SK-N-SH (cell line): Measurements from ENCODE around the gene ZNF182. TPM values are rescaled to one million over a fixed set of nuclear protein-coding genes. Genes with fewer than 3 reads are reported as not detected.

ENCODE experiments used
- CTCF ChIA-PET: fragments of 300-600, 350-600 bp; formaldehyde crosslinking; extraction: SDS; loops from one replicate; lab custom pipeline; 2021; lab: Yijun Ruan, JAX
- POLR2A ChIA-PET: fragments of 350-600 bp; sonication (Branson Sonifier 250); formaldehyde crosslinking; extraction: SDS; loops from one replicate; lab custom pipeline; 2020; ENCODE audit warnings: antibody characterized with exemption, inconsistent platforms; lab: Yijun Ruan, JAX
- DNase-seq: peaks from one replicate; pipeline ENCODE4 v3.0.0; 2012
- H2AFZ ChIP-seq: fragments of 200-600 bp; sonication (generic); 2 replicates; pipeline ENCODE4 v1.8.1; 2016; ENCODE audit warnings: antibody characterized with exemption, mild to moderate bottlenecking, low read depth
- H3F3A ChIP-seq: fragments of 200-600 bp; sonication (generic); replicated peaks from 2 replicates; pipeline ENCODE3; 2016; ENCODE audit warnings: antibody characterized with exemption, mild to moderate bottlenecking; ENCODE audit not compliant: insufficient read depth
- H3K27ac ChIP-seq, 2 experiments: fragments of 200-500 bp in 1 of 2; fragments of 200-600 bp in 1 of 2; sonication (Bioruptor generic) in 1 of 2; sonication (generic), shearing (Covaris generic) in 1 of 2; 2 replicates each; pipeline versions ENCODE4 v1.5.1 to v1.6.1; 2014 to 2016; ENCODE audit warnings: low read depth in 2 of 2, inconsistent platforms in 1 of 2, low read length in 1 of 2, mild to moderate bottlenecking in 1 of 2, mixed read lengths in 1 of 2
- H3K27me3 ChIP-seq: fragments of 200-600 bp; sonication (generic), shearing (Covaris generic); 2 replicates; pipeline ENCODE4 v1.6.1; 2016; ENCODE audit warnings: mixed run types; ENCODE audit not compliant: insufficient read depth
- H3K36me3 ChIP-seq, 2 experiments: fragments of 200-500 bp in 1 of 2; fragments of 200-600 bp in 1 of 2; sonication (Bioruptor generic) in 1 of 2; sonication (generic) in 1 of 2; replicated peaks in 1 of 2; 2 replicates each; pipeline versions ENCODE3 to v1.5.1; 2014 to 2016; ENCODE audit warnings: low read length in 1 of 2, mild to moderate bottlenecking in 1 of 2; ENCODE audit not compliant: insufficient read depth in 2 of 2, control insufficient read depth in 1 of 2
- H3K4me1 ChIP-seq, 2 experiments: fragments of 200-500 bp in 1 of 2; fragments of 200-600 bp in 1 of 2; sonication (Bioruptor generic) in 1 of 2; sonication (generic), shearing (Covaris generic) in 1 of 2; 2 replicates each; pipeline versions ENCODE4 v1.5.1 to v1.6.1; 2014 to 2016; ENCODE audit warnings: low read depth in 1 of 2, low read length in 1 of 2, mixed run types in 1 of 2; ENCODE audit not compliant: insufficient read depth in 2 of 2, control insufficient read depth in 1 of 2
- H3K4me2 ChIP-seq: fragments of 200-600 bp; sonication (generic), shearing (Covaris generic); 2 replicates; pipeline ENCODE4 v1.6.1; 2017; ENCODE audit warnings: mixed run types
- H3K4me3 ChIP-seq, 2 experiments: fragments of 200-500 bp in 1 of 2; fragments of 200-600 bp in 1 of 2; sonication (Bioruptor generic) in 1 of 2; sonication (generic), shearing (Covaris generic) in 1 of 2; 2 replicates each; pipeline versions ENCODE4 v1.5.1 to v1.8.1; 2014 to 2016; ENCODE audit warnings: low read depth in 2 of 2, inconsistent platforms in 1 of 2, low read length in 1 of 2, mild to moderate bottlenecking in 1 of 2, mixed read lengths in 1 of 2, moderate library complexity in 1 of 2
- H3K79me2 ChIP-seq: fragments of 200-600 bp; sonication (generic); 2 replicates; pipeline ENCODE4 v1.8.1; 2017; ENCODE audit warnings: mild to moderate bottlenecking; ENCODE audit not compliant: insufficient read depth
- H3K9ac ChIP-seq: fragments of 200-600 bp; sonication (generic); 2 replicates; pipeline ENCODE4 v1.6.1; 2017; ENCODE audit warnings: mixed run types
- H3K9me2 ChIP-seq: fragments of 200-600 bp; sonication (generic); 2 replicates; pipeline ENCODE4 v1.6.1; 2017; ENCODE audit warnings: mixed run types
- H3K9me3 ChIP-seq: fragments of 200-600 bp; sonication (generic); 2 replicates; pipeline ENCODE4 v1.6.1; 2017; ENCODE audit warnings: mixed run types, mild to moderate bottlenecking, moderate library complexity
- H4K20me1 ChIP-seq: fragments of 200-600 bp; sonication (generic); 2 replicates; pipeline ENCODE4 v1.6.1; 2017; ENCODE audit warnings: mild to moderate bottlenecking, mixed run types; ENCODE audit not compliant: insufficient read depth
- EP300 ChIP-seq, 2 experiments: IDR thresholded peaks; 2 replicates each; pipeline versions ENCODE4 v1.4.0 to v1.6.1; 2012; ENCODE audit warnings: borderline replicate concordance in 1 of 2, low read depth in 1 of 2, low read length in 1 of 2
- EZH2phosphoT487 ChIP-seq: fragments of 200-600 bp; sonication (generic); IDR thresholded peaks from 2 replicates; pipeline ENCODE4 v1.6.1; 2017; ENCODE audit warnings: low read depth, mixed run types, mild to moderate bottlenecking, antibody characterized with exemption, moderate library complexity, borderline replicate concordance
- FOXJ3 ChIP-seq: sonication (generic); formaldehyde crosslinking; IDR thresholded peaks from 2 replicates; pipeline ENCODE4 v1.5.1; 2020; ENCODE audit warnings: mild to moderate bottlenecking, missing genetic modification reagents
- FOXM1 ChIP-seq: IDR thresholded peaks from 2 replicates; pipeline ENCODE4 v1.4.0; 2012; ENCODE audit warnings: low read depth, mild to moderate bottlenecking
- GABPA ChIP-seq: IDR thresholded peaks from 2 replicates; pipeline ENCODE4 v1.4.0; 2012; ENCODE audit warnings: low read depth, mild to moderate bottlenecking
- JUND ChIP-seq: IDR thresholded peaks from 2 replicates; pipeline ENCODE4 v1.4.0; 2012
- MEF2A ChIP-seq: IDR thresholded peaks from 2 replicates; pipeline ENCODE4 v1.4.0; 2012; ENCODE audit warnings: low read depth, borderline replicate concordance
- MXI1 ChIP-seq: IDR thresholded peaks from 2 replicates; pipeline ENCODE4 v1.6.1; 2012; ENCODE audit warnings: mild to moderate bottlenecking, low read depth, low read length, improper control_type of control experiment
- NFIC ChIP-seq: IDR thresholded peaks from 2 replicates; pipeline ENCODE4 v1.4.0; 2012; ENCODE audit warnings: borderline replicate concordance
- RAD21 ChIP-seq: IDR thresholded peaks from 2 replicates; pipeline ENCODE4 v1.6.1; 2012; ENCODE audit warnings: mild to moderate bottlenecking, low read length
- RFX5 ChIP-seq: IDR thresholded peaks from 2 replicates; pipeline ENCODE4 v1.6.1; 2012; ENCODE audit warnings: mild to moderate bottlenecking, improper control_type of control experiment, low read length
- SIN3A ChIP-seq: IDR thresholded peaks from 2 replicates; pipeline ENCODE4 v1.6.1; 2012; ENCODE audit warnings: low read depth, mild to moderate bottlenecking, low read length, moderate library complexity, borderline replicate concordance
- SMC3 ChIP-seq: IDR thresholded peaks from 2 replicates; pipeline ENCODE4 v1.6.1; 2012; ENCODE audit warnings: low read depth, low read length, improper control_type of control experiment
- YY1 ChIP-seq: IDR thresholded peaks from 2 replicates; pipeline ENCODE4 v1.4.0; 2012; ENCODE audit warnings: low read depth, mild to moderate bottlenecking
- WGBS: methylation state at CpG from one replicate; pipeline ENCODE4 v1.1.6; 2017; ENCODE audit warnings: low lambda C conversion rate; 5-methylcytosine and 5-hydroxymethylcytosine counted together
- polyA plus RNA-seq, 3 experiments: library from polyadenylated mRNA; depleted of rRNA; stranded (reverse); fragments of >200 nt; gene quantifications; 2 replicates each; pipeline ENCODE4 v1.2.3, GENCODE V29; 2012
- TF ChIP-seq, protein P1 (sequence below): IDR thresholded peaks from 2 replicates; pipeline ENCODE4 v1.4.0; 2012; ENCODE audit warnings: low read depth, borderline replicate concordance
- TF ChIP-seq, protein P2 (sequence below): fragments of 150-350 bp; IDR thresholded peaks from 2 replicates; pipeline ENCODE4 v1.6.1; 2016; ENCODE audit warnings: mild to moderate bottlenecking, low read depth, low read length
- TF ChIP-seq, protein P3 (sequence below): fragments of 150-350 bp; IDR thresholded peaks from 2 replicates; pipeline ENCODE4 v1.6.1; 2017; ENCODE audit warnings: antibody characterized with exemption, low read length, low read depth, borderline replicate concordance
- TF ChIP-seq, protein P4 (sequence below): IDR thresholded peaks from 2 replicates; pipeline ENCODE4 v1.4.0; 2012; ENCODE audit warnings: low read depth

Gene ZNF182
- polyA plus RNA-seq, 1 of the 3 experiments (the other 2 are of a cell fraction), result 2.1 TPM

DNA sequence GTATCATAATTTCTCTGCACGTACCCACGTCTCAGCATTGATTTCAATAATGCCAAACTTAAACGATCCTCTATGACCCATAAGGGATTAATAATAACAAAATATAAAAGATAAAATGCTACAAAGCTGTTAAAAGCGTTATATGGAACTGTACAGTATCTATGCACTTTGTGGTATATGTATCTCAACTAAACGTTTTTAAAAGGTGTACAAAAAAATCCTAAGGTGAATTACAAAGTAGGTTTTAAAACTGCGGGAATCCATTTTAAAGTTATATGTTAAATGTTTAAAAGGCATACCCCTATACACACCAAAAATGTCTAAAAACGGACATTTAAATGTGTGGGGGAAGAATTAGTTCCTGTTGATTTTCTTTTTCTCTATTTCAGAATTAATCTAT lies 860 bp downstream of the ZNF182 start (continued):
- no peak for TF ChIP-seq GABPA
- no peak for TF ChIP-seq NFIC
- TF ChIP-seq FOXM1, result no peak
- no peak for TF ChIP-seq MEF2A

DNA sequence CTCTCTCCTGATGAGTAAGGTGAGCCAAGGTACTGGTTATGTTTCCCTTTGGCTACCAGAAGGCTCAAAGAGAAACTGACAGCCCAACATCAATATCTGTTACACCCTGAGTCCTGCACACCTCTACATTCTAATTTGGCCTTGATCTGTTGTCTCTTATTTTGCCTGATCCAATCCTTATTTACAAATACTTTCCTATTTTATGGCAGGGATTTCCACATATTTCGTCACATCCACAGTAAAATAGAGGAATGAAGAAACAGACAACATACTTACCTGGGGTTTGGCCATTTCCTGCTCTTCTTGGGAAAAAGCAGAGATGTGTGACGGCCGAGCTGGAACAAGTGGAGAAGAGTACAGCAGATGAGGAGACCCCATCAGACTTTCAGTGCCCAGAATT lies 1.5 kb downstream of the ZNF182 start:
- TF ChIP-seq, protein P1, sequence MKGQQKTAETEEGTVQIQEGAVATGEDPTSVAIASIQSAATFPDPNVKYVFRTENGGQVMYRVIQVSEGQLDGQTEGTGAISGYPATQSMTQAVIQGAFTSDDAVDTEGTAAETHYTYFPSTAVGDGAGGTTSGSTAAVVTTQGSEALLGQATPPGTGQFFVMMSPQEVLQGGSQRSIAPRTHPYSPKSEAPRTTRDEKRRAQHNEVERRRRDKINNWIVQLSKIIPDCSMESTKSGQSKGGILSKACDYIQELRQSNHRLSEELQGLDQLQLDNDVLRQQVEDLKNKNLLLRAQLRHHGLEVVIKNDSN, result no peak
- TF ChIP-seq MXI1 (no peak), FOXJ3 (CRISPR knock-in tag) (no peak), SIN3A (no peak), EP300 (IDR thresholded peaks at IDR 0.05; ENCODE audit: borderline replicate concordance in 1 of 2, low read depth in 1 of 2, low read length in 1 of 2) (no peak), RAD21 (no peak), YY1 (no peak), EZH2phosphoT487 (no peak), JUND (no peak), FOXM1 (no peak), SMC3 (no peak), RFX5 (no peak)
- TF ChIP-seq, protein P2, sequence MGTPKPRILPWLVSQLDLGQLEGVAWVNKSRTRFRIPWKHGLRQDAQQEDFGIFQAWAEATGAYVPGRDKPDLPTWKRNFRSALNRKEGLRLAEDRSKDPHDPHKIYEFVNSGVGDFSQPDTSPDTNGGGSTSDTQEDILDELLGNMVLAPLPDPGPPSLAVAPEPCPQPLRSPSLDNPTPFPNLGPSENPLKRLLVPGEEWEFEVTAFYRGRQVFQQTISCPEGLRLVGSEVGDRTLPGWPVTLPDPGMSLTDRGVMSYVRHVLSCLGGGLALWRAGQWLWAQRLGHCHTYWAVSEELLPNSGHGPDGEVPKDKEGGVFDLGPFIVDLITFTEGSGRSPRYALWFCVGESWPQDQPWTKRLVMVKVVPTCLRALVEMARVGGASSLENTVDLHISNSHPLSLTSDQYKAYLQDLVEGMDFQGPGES, result no peak
- TF ChIP-seq, protein P3, sequence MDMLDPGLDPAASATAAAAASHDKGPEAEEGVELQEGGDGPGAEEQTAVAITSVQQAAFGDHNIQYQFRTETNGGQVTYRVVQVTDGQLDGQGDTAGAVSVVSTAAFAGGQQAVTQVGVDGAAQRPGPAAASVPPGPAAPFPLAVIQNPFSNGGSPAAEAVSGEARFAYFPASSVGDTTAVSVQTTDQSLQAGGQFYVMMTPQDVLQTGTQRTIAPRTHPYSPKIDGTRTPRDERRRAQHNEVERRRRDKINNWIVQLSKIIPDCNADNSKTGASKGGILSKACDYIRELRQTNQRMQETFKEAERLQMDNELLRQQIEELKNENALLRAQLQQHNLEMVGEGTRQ, result no peak
- TF ChIP-seq, protein P4, sequence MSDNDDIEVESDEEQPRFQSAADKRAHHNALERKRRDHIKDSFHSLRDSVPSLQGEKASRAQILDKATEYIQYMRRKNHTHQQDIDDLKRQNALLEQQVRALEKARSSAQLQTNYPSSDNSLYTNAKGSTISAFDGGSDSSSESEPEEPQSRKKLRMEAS, result no peak
- TF ChIP-seq, all 33 proteins: peak for 0
- Histone ChIP-seq H3K9me3 (no peaks in the 10 kb centered on the region), H3K4me3 (peak overlapping the region; percentile 77; a peak in 2 of 4 replicates), H4K20me1 (no peaks in the 10 kb centered on the region), H3K9ac (no peak overlapping the region), H2AFZ (no peak overlapping the region), H3K79me2 (peaks cover 44% of the 10 kb centered on the region), H3K9me2 (no peaks in the 10 kb centered on the region), H3K36me3 (peaks cover 10 to 15% of the 10 kb centered on the region in 2 experiments), H3K4me2 (peak overlapping the region; percentile 98), H3K27ac (no peak overlapping the region), H3F3A (peaks cover 4% of the 10 kb centered on the region), H3K27me3 (no peaks in the 10 kb centered on the region), H3K4me1 (peaks cover 0 to 7% of the 10 kb centered on the region in 2 experiments; a peak in 2 of 4 replicates)
- CTCF ChIA-PET, result no interaction called here
- POLR2A ChIA-PET, result no interaction called here
- no peak for DNase-seq
- WGBS, result 94% methylated on average over 3 of the region's 3 CpGs
